Loucy (cell line): ENCODE data around the gene TSSC4.

ENCODE experiments used
- H2AFZ ChIP-seq: fragments of 200-600 bp; sonication (generic); 2 replicates; pipeline ENCODE4 v1.6.0; 2016; ENCODE audit warnings: antibody characterized with exemption, mild to moderate bottlenecking, low read length, moderate library complexity
- H3F3A ChIP-seq: fragments of 200-600 bp; 2 replicates; pipeline ENCODE4 v1.6.0; 2016; ENCODE audit warnings: antibody characterized with exemption, low read depth, mild to moderate bottlenecking
- H3K27me3 ChIP-seq: fragments of 200-600 bp; sonication (generic); 2 replicates; pipeline ENCODE4 v1.6.1; 2014; ENCODE audit warnings: low read length, mild to moderate bottlenecking; ENCODE audit not compliant: insufficient read depth, poor library complexity, severe bottlenecking
- H3K36me3 ChIP-seq: fragments of 200-600 bp; sonication (generic); 2 replicates; pipeline ENCODE4 v1.6.1; 2016; ENCODE audit warnings: low read length; ENCODE audit not compliant: insufficient read depth
- H3K4me1 ChIP-seq: fragments of 200-600 bp; sonication (generic); 2 replicates; pipeline ENCODE4 v1.5.1; 2014; ENCODE audit warnings: low read length, mild to moderate bottlenecking; ENCODE audit not compliant: insufficient read depth, poor library complexity, severe bottlenecking
- H3K4me2 ChIP-seq: fragments of 200-600 bp; sonication (generic); 2 replicates; pipeline ENCODE4 v1.6.0; 2014; ENCODE audit warnings: antibody characterized with exemption, low read length, low read depth, mild to moderate bottlenecking; ENCODE audit not compliant: poor library complexity, severe bottlenecking
- H3K4me3 ChIP-seq: fragments of 200-600 bp; sonication (generic); 2 replicates; pipeline ENCODE4 v1.5.1; 2014; ENCODE audit warnings: low read length, mild to moderate bottlenecking, mixed read lengths; ENCODE audit not compliant: poor library complexity, severe bottlenecking
- H3K79me2 ChIP-seq: fragments of 200-600 bp; sonication (generic); 2 replicates; pipeline ENCODE4 v1.6.1; 2014; ENCODE audit warnings: low read length; ENCODE audit not compliant: insufficient read depth
- H3K9ac ChIP-seq: fragments of 200-600 bp; sonication (generic); 2 replicates; pipeline ENCODE4 v1.6.0; 2014; ENCODE audit warnings: mild to moderate bottlenecking, low read depth, low read length, moderate library complexity; ENCODE audit not compliant: poor library complexity, severe bottlenecking
- H3K9me2 ChIP-seq: fragments of 200-600 bp; sonication (generic); replicated peaks from 2 replicates; pipeline ENCODE4 v1.6.1; 2016; ENCODE audit warnings: low read depth, low read length, mixed read lengths
- H3K9me3 ChIP-seq: fragments of 200-600 bp; sonication (generic); 2 replicates; pipeline ENCODE4 v1.6.1; 2014; ENCODE audit warnings: mild to moderate bottlenecking, antibody characterized with exemption, low read length, low read depth; ENCODE audit not compliant: insufficient read depth
- H4K20me1 ChIP-seq: fragments of 200-600 bp; sonication (generic); 2 replicates; pipeline ENCODE4 v1.6.0; 2014; ENCODE audit warnings: antibody characterized with exemption, low read length, mild to moderate bottlenecking; ENCODE audit not compliant: insufficient read depth, poor library complexity, severe bottlenecking
- CTCF ChIP-seq: fragments of 200-600 bp; sonication (generic); conservative IDR thresholded peaks from 2 replicates; pipeline ENCODE4 v1.5.1; 2014; ENCODE audit warnings: mild to moderate bottlenecking, antibody characterized with exemption, low read length
- EZH2phosphoT487 ChIP-seq: fragments of 200-600 bp; IDR thresholded peaks from 2 replicates; pipeline ENCODE4 v1.6.1; 2018; ENCODE audit warnings: antibody characterized with exemption, mild to moderate bottlenecking, moderate library complexity, borderline replicate concordance

TSSC4 gene

DNA sequence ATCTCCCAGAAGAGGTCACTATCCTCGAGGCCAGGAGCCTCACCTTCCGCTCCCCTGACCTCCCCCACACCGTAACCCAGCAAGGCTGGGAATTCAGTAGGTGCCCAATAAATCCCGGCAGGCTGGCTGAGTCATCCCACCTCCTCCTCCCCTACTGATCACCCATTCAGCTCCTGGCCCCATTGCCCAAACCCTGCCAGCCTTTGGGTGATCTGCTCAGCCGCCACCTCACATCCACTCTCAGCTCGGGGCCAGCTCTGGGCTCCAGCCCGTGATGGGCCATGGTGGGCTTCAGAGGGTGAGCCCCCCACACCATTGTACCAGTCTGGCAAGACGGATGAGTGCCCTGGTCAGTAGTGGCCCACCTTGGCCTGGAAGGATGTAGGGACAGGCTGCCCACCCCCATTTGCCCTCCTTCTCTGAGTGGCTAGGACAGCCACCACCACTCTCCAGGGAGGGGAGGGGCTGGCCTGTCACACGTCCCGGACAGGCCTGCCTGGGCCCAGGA, 35.5 kb downstream of the TSSC4 start:
- no peaks in the 10 kb centered on the region for H3F3A ChIP-seq
- H3K9me3 ChIP-seq: no peaks in the 10 kb centered on the region
- TF ChIP-seq EZH2phosphoT487 (no peak), CTCF (no peak)
- H2AFZ ChIP-seq: no peak overlapping the region
- no peaks in the 10 kb centered on the region for H3K9me2 ChIP-seq
- no peaks in the 10 kb centered on the region for H3K36me3 ChIP-seq
- H4K20me1 ChIP-seq: no peaks in the 10 kb centered on the region
- H3K27me3 ChIP-seq: no peaks in the 10 kb centered on the region
- H3K9ac ChIP-seq: no peak overlapping the region
- no peaks in the 10 kb centered on the region for H3K4me1 ChIP-seq
- no peaks in the 10 kb centered on the region for H3K79me2 ChIP-seq
- no peak overlapping the region for H3K4me2 ChIP-seq
- no peak overlapping the region for H3K4me3 ChIP-seq

DNA sequence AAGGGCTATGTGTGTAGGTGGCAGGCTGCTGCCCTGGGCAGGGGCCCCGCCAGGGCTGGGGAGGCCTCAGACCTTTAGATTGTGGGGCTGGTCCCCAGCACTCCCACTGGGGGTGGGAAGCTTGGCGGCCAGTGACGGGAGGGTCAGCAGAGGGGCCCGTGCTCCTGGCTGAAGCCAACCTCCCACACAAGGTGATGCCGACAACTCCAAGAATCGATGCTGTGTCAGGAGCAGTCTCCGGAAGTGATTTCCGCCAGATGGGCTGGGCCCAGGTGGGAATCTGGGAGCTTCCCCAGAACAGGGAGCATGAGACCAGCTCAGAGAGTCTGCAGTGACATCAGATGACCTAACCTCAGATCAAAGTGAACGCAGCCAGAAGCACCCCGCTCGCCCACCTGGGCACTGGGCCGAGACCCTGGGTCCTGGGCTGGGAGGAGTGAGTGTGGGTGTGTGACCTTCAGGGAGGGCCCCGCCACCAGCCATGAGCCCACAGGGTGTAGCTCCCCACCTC, 36.0 kb downstream of the TSSC4 start:
- H3K9me2 ChIP-seq: no peaks in the 10 kb centered on the region
- no peaks in the 10 kb centered on the region for H4K20me1 ChIP-seq
- H3K4me3 ChIP-seq: no peak overlapping the region
- no peaks in the 10 kb centered on the region for H3K9me3 ChIP-seq
- no peak overlapping the region for H3K9ac ChIP-seq
- H3F3A ChIP-seq: no peaks in the 10 kb centered on the region
- H3K27me3 ChIP-seq: no peaks in the 10 kb centered on the region
- H3K79me2 ChIP-seq: no peaks in the 10 kb centered on the region
- no peak overlapping the region for H2AFZ ChIP-seq
- no peaks in the 10 kb centered on the region for H3K36me3 ChIP-seq
- no peak for TF ChIP-seq EZH2phosphoT487
- no peak for TF ChIP-seq CTCF
- no peak overlapping the region for H3K4me2 ChIP-seq
- no peaks in the 10 kb centered on the region for H3K4me1 ChIP-seq

- no peaks in the 10 kb centered on the region for H3K9me2 ChIP-seq
- H3K36me3 ChIP-seq: no peaks in the 10 kb centered on the region
- H3K9ac ChIP-seq: no peak overlapping the region
- no peaks in the 10 kb centered on the region for H3K27me3 ChIP-seq
- H4K20me1 ChIP-seq: no peaks in the 10 kb centered on the region
- no peaks in the 10 kb centered on the region for H3K79me2 ChIP-seq
- no peak overlapping the region for H3K4me3 ChIP-seq
- H3K4me2 ChIP-seq: no peak overlapping the region
- H2AFZ ChIP-seq: no peak overlapping the region
- no peak for TF ChIP-seq EZH2phosphoT487
- no peak for TF ChIP-seq CTCF
- no peaks in the 10 kb centered on the region for H3K4me1 ChIP-seq
- H3K9me3 ChIP-seq: no peaks in the 10 kb centered on the region
- no peaks in the 10 kb centered on the region for H3F3A ChIP-seq
Measured at GRCh38 chr11:2437516-2437915, 37.0 kb downstream of the TSSC4 start.
